Stimulated activated naive CD4-positive, alpha-beta T cell treated with Interleukin-2 at 50 U/mL for 16 hours (primary cell): ENCODE measurements around the gene ZNF831.

Experiments used
- DNase-seq: peaks from one replicate; lab custom pipeline; 2025; lab: John Stamatoyannopoulos, UW

ZNF831 gene

DNA sequence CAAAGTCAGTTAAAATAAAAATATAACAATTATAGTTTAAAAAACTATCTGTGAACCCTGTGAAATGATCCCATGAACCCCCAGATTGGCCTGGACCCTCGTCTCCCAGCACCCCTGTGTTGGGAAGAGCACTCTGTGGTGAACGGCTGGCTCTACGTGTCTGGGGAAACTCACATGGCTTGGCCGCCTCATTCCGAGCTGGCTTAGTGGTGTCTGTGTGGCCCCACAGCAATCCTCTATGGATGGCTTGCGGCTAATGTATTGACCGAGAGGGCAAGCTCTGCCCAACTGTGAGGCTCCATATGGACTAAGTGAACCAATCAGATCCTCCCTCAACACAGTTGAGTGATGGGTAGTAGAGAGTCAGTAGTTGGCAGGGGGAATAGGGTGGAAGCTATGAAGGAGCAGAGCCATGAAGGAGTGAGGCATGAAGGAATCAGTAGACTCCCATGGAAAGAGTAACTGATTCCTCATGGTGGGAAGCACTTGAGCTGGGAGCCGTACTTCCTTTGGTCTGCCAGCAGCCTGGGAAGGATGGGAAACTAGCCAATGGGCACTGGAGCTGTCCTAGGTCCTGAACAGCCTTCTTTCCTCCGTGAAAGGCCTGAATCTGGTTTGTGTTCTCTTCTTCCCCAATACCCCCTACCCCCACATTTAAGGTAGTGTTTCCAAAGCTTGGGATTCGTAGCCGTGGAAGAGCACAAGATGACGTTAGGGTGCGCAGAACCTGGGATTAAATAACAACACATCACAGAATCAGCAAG lies 21.6 kb upstream of the ZNF831 start:
- DNase-seq, result no peak

DNA sequence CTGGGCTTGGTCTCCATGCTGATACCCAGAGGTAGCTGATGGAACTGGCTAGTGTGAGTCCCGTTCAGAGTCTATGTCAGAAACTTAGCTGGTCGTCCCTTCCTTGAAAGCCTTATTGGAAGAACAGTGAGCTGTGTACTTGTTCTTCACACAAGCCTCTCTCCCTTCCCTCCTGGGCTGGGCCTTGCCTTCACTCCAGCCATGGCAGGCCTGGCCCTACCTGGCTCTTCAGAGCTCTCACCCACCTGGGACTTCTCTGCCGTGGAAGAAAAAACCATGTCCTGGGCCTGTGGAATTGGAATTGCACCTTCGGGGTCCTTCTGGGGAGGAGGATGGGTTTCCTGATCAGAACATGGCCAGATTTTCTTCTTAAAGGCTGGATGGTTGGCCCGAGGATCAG lies 20.3 kb upstream of the ZNF831 start:
- no peak for DNase-seq

DNA sequence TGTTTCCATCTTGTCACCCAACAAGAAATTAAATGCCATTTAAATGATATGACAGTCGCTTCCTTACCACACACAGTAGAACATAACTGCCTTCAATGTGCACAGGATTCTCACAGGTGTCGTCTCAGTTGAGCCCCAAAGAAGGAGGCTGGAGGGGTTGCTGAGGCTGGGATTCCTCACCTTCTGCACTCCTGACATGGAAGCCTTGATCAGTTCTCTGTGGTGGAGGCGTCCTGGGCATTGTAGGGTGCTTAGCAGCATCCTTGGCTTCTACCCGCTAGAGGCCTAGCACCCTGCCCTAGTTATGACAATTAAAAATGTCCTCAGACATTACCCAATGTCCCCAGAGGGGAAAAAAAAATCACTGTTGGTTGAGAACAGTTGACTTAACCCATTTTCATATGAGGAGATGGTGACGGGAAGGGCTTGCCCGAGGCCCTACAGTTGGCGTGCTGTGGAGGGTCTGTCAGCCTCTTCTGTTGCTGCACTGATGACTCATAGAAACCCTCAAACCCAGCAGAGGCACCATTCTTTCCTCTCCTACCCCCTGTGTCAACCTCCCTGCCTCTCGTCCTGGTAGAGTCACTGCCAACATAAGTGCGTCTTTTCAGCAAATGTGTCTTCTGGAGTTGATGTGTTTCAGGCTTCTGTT lies 19.3 kb upstream of the ZNF831 start:
- peak; percentile 50 for DNase-seq

DNA sequence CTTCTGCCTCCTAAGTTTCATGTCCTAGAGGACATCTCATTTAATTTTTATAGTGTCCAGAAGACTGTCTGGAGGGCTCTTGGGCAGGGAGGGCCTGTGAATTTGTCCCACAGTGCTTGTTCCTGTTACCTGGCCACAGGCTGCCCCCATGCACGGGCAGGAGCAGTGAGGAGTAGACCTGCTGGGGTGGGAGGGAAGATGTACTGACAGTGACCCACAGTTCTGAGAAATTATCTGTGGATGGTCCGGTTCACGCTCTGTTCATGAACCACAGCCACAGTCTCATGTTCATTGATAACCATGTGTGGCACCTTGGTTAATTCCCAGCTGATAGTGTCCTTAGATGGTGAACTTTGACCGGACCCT lies 18.8 kb upstream of the ZNF831 start:
- no peak for DNase-seq

DNA sequence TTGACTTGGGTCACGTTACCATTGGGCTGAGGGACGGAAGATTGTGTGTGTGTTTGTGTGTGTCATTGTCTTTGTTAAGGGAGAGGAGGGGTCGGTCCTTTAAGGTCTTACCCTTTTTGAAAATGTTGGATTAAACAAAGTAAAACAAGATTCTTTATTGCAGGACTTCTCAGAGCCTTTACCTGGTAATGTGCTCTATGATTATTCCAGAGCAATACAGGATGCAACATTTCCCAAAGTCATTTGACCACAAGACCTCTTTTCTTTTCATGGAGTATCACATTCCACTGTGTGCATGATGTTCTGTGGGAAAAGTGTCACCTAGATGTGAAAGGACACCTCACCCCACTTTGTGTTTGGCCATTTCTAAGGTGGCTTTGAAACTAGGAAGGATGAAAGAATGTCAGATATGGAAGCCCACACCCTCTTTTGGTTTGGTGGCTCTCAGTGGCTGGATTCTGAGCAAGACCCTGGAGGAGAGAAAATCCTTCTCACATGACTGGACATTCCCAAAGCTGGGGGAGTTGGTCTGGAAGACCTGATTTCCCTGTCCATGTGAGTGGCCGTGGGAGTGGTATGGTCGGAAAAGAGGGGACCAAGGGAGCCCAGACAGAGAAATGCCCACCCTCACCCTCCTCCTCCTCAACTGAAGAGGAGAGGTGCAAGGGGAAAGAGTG lies 18.2 kb upstream of the ZNF831 start:
- no peak for DNase-seq

DNA sequence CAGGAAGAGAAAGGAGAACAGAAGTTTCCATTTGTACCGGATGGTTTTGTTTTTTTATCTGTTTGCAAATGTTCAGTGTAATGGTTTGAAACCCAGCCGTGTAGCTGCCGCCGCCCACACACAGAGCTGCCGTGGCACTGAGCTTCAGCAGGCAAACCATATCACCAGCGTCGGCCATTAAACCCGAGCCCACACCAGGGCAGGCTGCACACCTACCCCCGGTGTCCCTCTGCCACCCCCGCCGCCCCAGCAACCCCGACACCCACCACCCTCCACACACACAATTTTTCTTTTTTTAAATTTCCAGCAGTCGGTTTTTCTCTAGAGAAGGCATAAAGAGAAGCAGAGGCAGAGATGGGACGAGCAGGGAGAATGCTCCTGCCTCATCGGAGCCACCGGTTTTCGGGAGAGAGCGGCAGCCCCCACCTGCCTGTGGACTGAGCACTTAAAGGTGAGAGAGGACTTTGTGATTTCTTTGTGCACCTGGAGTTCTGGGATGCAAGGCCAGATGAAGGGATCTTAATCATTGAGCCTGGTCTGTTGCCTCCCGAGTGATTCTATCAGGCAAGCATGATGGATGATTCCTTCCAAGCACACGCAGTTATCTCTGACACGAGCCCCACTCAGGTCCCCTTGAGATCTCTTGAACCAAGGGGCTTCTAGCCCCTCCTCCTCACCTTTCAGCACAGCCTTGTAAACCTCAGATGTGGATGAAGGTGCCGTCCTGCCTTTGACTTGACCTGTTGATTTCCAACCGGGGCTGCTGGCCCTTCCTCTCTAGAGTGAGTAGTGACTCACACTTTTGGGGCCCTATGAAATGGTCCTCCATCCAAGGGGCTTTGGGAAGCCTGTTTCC lies 17.5 kb upstream of the ZNF831 start:
- peak; percentile 80 for DNase-seq

DNA sequence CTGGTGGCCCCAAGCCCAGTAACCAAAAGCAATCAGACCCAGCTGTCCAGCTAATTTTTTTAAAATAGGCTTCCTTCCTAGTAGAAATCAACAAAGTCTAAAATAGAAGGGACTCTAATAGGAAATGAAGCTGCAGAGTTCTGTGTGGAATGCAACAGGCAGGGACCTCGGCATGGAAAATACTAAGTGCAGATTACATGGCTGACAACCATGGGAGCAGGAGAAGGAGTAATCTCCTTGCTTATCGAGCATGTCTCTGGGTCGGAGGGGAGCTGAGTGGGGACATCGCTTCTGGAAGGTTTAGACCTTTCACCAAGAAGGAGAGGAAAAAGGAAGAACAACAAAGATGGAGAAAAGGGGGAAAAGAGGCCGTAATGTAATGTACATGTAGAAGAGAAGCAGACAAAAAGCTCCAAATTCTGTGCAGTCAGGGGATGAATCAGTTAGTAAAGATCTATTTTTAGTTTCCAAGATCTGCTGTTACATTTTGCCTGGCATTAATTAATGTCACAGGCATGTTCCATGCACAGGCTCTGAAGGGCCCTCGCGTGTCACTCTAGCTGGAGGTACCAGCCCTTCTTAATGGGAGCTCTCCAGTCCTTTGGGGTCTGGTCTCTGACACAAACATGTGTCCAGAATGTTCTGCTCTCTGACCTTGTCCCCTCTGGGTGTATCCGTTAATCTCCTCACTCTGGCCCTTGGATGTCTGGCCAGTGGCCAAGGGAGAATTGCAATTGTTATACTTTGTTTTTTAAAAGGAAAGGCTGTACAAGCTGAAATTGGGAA lies 16.6 kb upstream of the ZNF831 start:
- DNase-seq, result no peak

DNA sequence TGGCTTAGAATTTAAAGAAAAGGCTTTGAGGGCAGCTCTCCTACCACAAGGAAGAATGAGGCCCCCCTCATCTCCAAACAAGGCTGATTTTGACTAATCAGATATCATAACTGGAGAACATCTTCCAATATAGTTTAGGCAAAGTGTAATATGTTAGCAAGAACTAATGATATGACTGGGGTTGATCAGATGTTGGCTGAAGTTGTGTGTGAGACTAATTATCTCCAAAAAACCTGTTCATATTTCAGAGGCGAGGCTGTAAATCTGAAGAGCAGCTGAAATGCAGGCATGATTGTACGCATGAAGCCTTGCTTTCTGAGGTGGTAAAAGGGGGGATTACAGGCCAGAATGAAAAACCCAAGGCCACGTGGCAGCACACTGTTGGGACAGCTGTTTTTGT lies 16.0 kb upstream of the ZNF831 start:
- no peak for DNase-seq

DNA sequence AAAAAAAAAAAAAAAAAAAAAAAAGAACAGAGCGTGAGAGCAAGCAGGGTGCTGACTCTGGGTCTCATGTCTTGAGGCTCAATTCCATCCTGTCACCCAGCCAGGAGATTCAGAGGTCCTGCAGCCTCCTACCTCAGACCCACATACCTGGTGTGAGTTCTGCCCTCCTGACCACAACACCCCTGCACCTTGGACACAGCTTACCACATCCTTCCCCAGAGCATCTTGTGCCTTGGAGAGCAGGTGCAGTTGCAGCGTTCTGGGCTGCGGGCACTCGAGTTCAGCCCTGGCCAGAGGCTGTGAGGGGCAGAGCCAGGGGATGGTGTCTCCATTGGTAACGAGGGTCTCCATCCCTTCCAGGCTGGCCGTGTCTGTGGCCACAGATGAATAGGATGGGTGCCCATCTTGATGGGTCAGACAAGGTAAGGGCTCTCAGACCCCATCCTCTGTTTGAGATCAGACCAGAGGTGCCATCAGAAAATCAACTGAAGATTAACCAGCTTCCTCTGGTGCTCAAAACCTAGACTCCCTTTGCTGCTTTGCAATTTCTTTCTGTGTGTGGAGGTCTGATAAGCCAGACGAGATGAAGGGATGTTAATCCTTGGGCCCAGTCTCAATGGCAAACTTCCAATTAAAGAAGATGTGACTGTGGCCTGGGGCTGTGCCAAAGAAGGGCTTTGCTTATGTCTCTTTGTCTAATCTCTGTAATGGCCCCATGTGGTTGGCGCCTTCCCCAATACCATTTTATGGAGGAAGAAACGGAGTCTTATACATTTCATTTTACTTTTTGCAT lies 14.7 kb upstream of the ZNF831 start:
- no peak for DNase-seq

DNA sequence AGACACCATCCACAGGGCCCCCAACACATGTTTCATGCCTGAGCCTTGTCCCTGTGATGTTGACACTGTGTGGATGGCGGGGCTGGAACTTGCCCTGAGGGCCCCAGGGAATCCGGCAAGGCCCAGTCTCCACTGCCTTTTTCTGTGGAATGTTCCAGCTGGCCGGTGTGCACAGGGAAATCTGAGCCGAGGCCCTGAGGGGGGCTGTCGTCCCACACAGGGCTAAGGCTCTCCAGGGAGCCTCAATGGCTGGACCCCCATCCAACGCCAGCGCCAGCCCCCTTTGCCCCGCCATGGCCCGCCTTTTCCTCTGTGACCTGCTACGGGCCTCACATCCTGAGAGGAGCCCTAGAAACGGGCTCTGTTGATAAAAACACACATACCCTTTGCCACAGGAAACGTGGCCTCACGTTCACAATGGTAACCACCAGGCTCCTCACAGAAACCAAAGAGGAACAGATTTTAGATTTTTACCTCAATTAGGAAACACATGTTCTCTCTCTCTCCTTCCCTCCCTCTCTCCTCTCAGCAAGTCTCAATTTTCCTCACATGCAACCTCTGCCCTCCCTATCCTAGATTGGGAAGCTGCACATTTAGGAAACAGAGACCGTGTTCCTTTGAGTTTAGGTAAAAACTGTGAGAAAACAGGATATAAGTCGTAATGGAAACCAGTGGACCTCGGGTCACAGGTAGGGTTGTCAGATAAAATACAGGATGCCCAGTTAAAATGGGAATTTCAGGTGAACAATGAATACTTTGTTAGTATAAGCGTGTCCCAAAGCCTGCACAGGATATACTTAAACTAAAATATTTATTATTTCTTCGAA lies 13.7 kb upstream of the ZNF831 start:
- DNase-seq, result peak; percentile 59

DNA sequence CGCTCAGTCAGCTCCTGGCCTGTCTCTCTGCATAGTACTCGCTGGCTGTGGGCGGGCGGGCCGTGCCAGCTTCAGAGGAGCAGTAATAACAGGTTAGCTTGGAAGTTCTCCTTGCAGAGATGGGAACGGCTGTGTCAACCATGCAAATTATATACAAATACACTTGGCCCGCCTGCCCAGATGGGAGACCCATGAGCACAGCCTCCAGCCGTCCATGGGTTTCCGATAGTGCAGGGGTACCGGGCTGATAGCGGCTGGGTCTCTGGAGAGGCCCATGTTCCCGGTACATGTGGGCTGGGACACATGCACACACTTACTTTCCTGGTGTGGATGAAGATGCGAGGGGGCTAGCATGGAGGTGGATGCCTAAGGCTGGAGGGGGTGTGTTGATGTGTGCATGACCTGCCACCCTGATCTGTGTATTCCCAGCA lies 12.8 kb upstream of the ZNF831 start:
- DNase-seq, result no peak

DNA sequence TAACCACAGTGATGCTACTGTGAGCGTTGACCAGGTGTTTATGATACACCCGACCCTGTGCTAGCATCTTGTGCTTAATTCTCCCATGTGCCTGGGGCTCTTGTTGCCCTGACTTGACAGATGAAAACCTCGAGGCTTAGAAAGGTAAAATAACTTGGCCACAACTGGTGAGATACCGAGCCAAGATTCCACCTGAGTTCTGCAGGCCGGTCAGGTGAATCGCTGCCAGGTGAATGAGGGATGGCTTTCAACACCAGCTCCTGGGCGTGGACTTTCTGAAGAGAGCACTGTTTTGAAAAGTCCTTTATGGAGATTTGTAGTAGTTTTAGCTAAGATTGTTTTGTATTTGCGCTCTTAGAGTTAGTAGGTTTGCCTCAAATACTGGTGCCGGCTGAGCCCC lies 12.2 kb upstream of the ZNF831 start:
- DNase-seq, result no peak

DNA sequence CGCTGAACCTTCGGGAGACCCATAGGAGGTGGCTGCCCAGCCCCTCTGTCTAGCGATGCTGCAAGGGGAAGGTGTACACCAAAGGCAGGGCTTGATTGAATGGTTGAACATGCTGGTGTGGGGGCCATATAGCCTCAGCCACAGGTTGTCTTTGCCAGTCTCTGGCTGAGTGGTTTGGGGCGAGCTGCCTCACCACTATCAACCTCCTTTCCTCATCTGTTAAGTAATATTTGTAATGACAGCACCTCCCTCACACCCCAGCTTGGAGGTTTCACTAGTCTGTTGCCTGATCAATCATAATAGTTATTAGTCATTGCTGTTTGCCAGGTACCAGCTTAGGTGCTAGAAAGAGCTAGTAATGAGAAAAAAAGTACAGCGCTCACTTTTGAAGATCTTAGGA lies 11.8 kb upstream of the ZNF831 start:
- DNase-seq, result peak; percentile 57

DNA sequence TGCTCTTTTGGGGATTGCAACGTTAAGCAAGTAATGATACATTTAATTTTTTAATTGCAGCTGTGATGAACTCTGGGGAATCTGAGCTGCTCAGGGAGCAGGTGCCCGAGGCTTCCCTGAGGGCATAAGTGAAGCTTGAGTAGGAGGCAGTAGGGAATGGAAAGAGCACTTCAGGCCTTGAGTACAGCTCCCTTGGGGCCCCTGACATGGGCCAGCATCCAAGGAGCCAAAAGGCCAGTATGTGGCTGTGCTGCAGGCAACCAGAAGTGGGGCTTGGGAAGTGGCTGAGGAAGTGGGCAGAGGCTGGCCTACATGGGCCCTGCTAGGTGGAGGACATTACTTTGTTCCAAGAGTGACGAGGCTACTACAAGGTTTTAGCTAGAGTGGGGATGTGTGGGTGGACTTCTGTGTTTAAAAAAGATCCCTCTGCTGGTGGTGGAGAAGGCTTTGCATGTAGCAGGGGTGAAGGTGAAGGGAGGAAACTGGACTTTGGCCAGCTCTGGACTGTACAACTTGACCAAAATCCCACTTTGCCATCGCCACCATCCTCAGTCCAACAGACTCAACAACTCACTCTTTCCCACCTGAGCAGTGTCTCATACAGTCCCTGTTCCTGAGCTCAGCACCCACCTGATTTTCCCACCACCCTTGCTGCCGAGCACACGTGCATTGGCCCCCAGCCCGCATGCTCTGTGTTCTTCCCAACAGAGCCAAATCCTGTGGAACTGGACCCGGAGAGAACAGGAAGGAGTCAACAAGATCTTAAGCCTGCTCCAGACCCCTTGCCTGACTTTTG lies 10.9 kb upstream of the ZNF831 start:
- DNase-seq, result no peak

DNA sequence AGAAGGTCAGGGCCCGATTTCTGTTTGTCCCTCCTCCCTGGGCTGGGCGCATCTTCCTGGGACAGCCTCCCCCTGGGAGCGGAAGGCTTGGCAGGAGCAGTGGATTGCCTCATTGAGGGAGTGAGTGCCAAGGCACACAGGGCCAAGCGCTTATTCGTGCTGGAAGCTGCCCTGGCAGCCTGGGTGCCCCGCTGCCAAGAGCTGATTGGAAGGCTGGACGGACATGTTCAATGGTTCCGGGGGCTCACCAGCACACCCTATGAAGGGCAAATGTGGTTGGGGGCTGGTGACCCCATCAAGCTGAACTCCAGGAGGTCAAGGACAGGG lies 10.3 kb upstream of the ZNF831 start:
- no peak for DNase-seq

DNA sequence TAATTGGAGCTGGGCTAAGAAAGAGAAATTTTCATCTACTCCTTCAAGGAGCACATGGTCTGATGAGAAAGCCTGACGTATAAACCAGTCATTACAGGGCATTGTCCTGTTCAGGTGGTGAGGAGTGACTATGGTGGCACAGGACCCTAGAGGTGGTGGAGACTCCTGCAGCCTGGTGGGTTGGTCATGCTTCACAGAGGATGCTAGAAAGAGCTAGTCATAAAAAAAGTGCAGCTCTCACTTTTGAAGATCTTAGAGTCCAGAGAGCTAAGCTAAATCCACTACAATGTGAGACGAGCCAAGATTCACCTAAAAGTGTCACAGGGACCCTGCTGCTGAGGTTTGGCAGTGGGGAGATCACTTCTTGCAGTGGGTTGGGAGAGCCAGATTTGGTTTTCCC lies 9.8 kb upstream of the ZNF831 start:
- DNase-seq, result no peak

DNA sequence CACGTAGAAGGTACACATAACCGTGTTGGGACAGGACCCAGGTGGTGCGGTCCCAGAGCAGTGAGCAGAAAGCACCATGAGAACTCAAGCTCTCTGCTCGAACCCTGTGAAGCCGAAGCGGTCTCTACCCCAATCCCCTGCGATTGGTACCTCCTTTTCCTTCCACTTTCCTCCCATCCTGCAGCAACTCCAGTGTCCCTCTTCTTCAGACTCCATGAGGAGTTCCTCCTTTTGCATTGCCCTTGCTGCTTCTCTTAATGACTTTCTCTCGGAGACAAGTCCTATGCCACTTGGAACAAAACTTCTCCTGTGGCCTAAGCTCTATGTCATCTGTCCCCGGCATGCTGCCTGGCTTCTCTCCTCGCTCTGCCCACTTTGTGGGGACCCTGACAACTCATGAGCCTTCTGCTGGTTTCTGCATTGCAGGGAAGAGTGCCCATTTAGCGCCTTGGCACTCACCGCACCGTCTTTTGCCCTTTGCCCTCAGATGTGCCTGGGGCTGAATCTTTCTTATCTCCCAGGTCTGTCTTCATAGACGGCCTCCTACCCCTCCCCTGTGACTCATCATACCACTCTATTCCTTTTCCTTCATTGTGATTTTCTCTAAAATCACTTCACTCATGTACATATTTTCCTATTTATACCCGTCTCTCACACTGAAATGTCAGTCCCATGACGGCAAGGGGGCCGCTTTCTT lies 9.2 kb upstream of the ZNF831 start:
- no peak for DNase-seq

DNA sequence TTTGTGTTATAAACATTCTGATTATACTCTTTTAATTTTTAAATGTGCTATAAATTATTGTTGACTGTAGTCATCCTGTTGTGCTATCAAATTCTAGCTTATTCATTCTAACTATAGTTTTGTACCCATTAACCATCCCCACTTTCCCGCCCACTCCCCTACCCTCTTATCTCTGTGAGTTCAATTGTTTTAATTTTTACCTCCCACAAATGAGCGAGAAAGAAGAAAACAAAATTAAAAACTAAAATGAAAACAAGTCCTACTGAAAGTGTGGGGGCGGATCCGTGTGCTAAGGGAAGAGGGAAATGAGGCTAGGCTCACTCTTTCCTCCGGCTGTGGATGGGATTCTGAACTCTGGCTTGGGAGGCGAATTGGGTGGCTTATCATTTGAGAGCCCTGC lies 6.6 kb upstream of the ZNF831 start:
- DNase-seq, result peak; percentile 23

DNA sequence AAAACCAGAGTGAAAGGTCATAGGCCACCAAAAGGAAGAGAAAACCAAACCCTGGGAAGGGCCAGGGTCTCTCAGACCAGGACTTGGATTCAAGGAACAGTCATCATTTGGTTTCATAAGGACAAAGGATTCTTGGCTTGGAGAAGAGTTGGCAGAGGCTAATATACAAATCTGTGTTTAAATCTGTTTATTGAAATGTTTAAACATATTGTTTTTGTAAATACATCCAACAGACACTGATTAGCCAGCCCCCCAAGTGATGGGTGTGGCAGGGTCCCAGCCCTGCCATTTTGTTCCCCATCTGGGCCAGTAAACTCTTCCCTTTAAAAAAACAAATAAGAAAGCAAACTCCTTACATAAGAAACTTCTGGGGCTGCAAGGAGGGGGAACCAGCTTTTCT lies 6.1 kb upstream of the ZNF831 start:
- DNase-seq, result no peak
